NB4 (cell line): ENCODE results near the gene LPAR1.

Source experiments
- MYC ChIP-seq: IDR thresholded peaks from 2 replicates; pipeline ENCODE4 v1.6.1; 2011; ENCODE audit warnings: low read depth, low read length
- POLR2A ChIP-seq: IDR thresholded peaks from 2 replicates; pipeline ENCODE4 v1.6.1; 2011; ENCODE audit warnings: mild to moderate bottlenecking; ENCODE audit not compliant: insufficient read length; ENCODE audit errors: extremely low read depth
- TF ChIP-seq, protein P1 (sequence below): IDR thresholded peaks from one replicate; pipeline ENCODE4 v1.5.1; 2012; ENCODE audit warnings: low read depth, low read length
- TF ChIP-seq, protein P2 (sequence below): IDR thresholded peaks from 2 replicates; pipeline ENCODE4 v1.6.1; 2011; ENCODE audit warnings: low read depth, low read length

DNA sequence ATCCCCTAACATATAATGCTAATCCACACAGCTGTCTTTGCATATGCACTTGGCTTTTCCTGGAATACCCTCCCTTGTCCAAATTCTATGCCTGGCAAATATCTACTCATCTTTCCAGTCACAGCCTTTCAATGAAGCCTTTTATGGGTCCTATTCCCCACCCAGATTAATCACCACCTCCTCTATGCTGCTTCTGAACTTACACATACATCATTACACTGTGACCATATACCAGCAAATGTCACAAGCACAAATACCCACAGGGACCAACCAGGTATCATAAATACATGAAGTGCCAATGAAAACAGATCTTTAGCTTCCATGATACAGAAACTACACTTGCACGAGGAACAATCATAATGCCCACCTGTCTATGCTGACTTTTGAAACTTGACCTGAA, 22.3 kb downstream of the LPAR1 start:
- TF ChIP-seq, protein P1, sequence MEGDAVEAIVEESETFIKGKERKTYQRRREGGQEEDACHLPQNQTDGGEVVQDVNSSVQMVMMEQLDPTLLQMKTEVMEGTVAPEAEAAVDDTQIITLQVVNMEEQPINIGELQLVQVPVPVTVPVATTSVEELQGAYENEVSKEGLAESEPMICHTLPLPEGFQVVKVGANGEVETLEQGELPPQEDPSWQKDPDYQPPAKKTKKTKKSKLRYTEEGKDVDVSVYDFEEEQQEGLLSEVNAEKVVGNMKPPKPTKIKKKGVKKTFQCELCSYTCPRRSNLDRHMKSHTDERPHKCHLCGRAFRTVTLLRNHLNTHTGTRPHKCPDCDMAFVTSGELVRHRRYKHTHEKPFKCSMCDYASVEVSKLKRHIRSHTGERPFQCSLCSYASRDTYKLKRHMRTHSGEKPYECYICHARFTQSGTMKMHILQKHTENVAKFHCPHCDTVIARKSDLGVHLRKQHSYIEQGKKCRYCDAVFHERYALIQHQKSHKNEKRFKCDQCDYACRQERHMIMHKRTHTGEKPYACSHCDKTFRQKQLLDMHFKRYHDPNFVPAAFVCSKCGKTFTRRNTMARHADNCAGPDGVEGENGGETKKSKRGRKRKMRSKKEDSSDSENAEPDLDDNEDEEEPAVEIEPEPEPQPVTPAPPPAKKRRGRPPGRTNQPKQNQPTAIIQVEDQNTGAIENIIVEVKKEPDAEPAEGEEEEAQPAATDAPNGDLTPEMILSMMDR, result no peak
- TF ChIP-seq POLR2A (no peak), MYC (no peak)
- TF ChIP-seq, protein P2, sequence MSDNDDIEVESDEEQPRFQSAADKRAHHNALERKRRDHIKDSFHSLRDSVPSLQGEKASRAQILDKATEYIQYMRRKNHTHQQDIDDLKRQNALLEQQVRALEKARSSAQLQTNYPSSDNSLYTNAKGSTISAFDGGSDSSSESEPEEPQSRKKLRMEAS, result no peak
